K562 (cell line): ENCODE results near the gene MFSD11. TPM values are rescaled to one million over a fixed set of nuclear protein-coding genes. Genes with fewer than 3 reads are reported as not detected.

Source experiments
- BHLHE40 ChIP-seq: IDR thresholded peaks from 2 replicates; pipeline ENCODE4 v1.6.1; 2011; ENCODE audit warnings: low read length, improper control_type of control experiment
- ELF4 ChIP-seq: fragments of 450-650 bp; formaldehyde crosslinking; IDR thresholded peaks from 2 replicates; pipeline ENCODE4 v1.4.0; 2022; ENCODE audit warnings: missing genetic modification characterization
- EZH2 ChIP-seq: IDR thresholded peaks from 2 replicates; pipeline ENCODE4 v1.6.1; 2012; ENCODE audit warnings: low read depth, mild to moderate bottlenecking, inconsistent platforms, low read length, borderline replicate concordance
- FOS ChIP-seq: IDR thresholded peaks from 3 replicates; pipeline ENCODE4 v1.6.1; 2011; ENCODE audit not compliant: insufficient read length; ENCODE audit errors: extremely low read depth
- FOXA1 ChIP-seq: fragments of 450-650 bp; IDR thresholded peaks from 2 replicates; pipeline ENCODE4 v1.6.1; 2016; ENCODE audit warnings: mild to moderate bottlenecking, borderline replicate concordance
- HES1 ChIP-seq: fragments of 450-650 bp; IDR thresholded peaks from 2 replicates; pipeline ENCODE4 v1.6.1; 2016; ENCODE audit warnings: low read depth, mild to moderate bottlenecking, moderate library complexity
- JUND ChIP-seq, 2 experiments: IDR thresholded peaks; 2 replicates in 1 of 2; 3 replicates in 1 of 2; pipeline ENCODE4 v1.6.1; 2011; ENCODE audit warnings: borderline replicate concordance in 2 of 2, low read depth in 2 of 2, low read length in 2 of 2, improper control_type of control experiment in 1 of 2, missing biosample characterization in 1 of 2, missing genetic modification characterization in 1 of 2, missing genetic modification reagents in 1 of 2
- KLF13 ChIP-seq: fragments of 450-650 bp; IDR thresholded peaks from 2 replicates; pipeline ENCODE4 v1.6.1; 2016; ENCODE audit warnings: missing genetic modification characterization, low read depth, mild to moderate bottlenecking, missing compliant biosample characterization, moderate library complexity, borderline replicate concordance
- KLF16 ChIP-seq: IDR thresholded peaks from 2 replicates; pipeline ENCODE4 v1.6.1; 2016; ENCODE audit warnings: antibody characterized with exemption
- MAFK ChIP-seq: IDR thresholded peaks from 2 replicates; pipeline ENCODE4 v1.6.1; 2011; ENCODE audit warnings: low read length, improper control_type of control experiment
- MCM7 ChIP-seq, 2 experiments: fragments of 450-650 bp; IDR thresholded peaks; 2 replicates each; pipeline ENCODE4 v1.6.1; 2016 to 2018
- MNT ChIP-seq, 2 experiments: fragments of 450-650 bp; conservative IDR thresholded peaks; 2 replicates each; pipeline ENCODE4 v1.6.1; 2017; ENCODE audit warnings: mild to moderate bottlenecking in 2 of 2, moderate library complexity in 2 of 2
- MTA2 ChIP-seq: fragments of 450-650 bp; IDR thresholded peaks from 2 replicates; pipeline ENCODE4 v1.6.1; 2016; ENCODE audit warnings: low read depth
- NEUROD1 ChIP-seq: fragments of 150-350 bp; IDR thresholded peaks from 2 replicates; pipeline ENCODE4 v1.6.1; 2014; ENCODE audit warnings: borderline replicate concordance, low read length, low read depth; ENCODE audit not compliant: partially characterized antibody
- NR2C2 ChIP-seq, 2 experiments: fragments of 200-800 bp in 1 of 2; sonication (Bioruptor generic) in 1 of 2; sonication (generic) in 1 of 2; formaldehyde crosslinking in 1 of 2; IDR thresholded peaks; 2 replicates each; pipeline versions ENCODE4 v1.6.1 to v1.8.0; 2016 to 2022; ENCODE audit warnings: mild to moderate bottlenecking in 1 of 2, missing compliant biosample characterization in 1 of 2, missing genetic modification characterization in 1 of 2, missing genetic modification reagents in 1 of 2
- NUFIP1 ChIP-seq: fragments of 450-650 bp; IDR thresholded peaks from 2 replicates; pipeline ENCODE4 v1.6.1; 2018; ENCODE audit not compliant: partially characterized antibody
- SMARCA4 ChIP-seq: fragments of 450-650 bp; IDR thresholded peaks from 2 replicates; pipeline ENCODE4 v1.6.1; 2016
- SOX6 ChIP-seq: fragments of 450-650 bp; IDR thresholded peaks from 2 replicates; pipeline ENCODE4 v1.6.1; 2014; ENCODE audit warnings: mild to moderate bottlenecking
- ZEB2 ChIP-seq: fragments of 450-650 bp; IDR thresholded peaks from 2 replicates; pipeline ENCODE4 v1.6.1; 2016
- ZNF146 ChIP-seq: IDR thresholded peaks from one replicate; pipeline ENCODE4 v1.6.1; 2018; ENCODE audit warnings: missing compliant biosample characterization; ENCODE audit not compliant: unreplicated experiment
- ZNF232 ChIP-seq: sonication (generic); formaldehyde crosslinking; IDR thresholded peaks from 2 replicates; pipeline ENCODE4 v1.8.0; 2022; ENCODE audit warnings: mild to moderate bottlenecking, missing genetic modification reagents
- ZNF354B ChIP-seq: fragments of 250-450 bp; sonication (Bioruptor Pico); IDR thresholded peaks from 2 replicates; pipeline ENCODE4 v1.4.0; 2020
- ZNF384 ChIP-seq: IDR thresholded peaks from 2 replicates; pipeline ENCODE4 v1.6.1; 2012; ENCODE audit warnings: low read depth, low read length, improper control_type of control experiment
- ZNF766 ChIP-seq: fragments of 200-800 bp; sonication (Bioruptor generic); conservative IDR thresholded peaks from 2 replicates; pipeline ENCODE4 v1.6.1; 2016; ENCODE audit warnings: missing genetic modification characterization, missing compliant biosample characterization
- polyA plus RNA-seq, 8 experiments: library from polyadenylated mRNA; depleted of rRNA in 4 of 8; stranded (reverse) in 5 of 8; unstranded in 3 of 8; fragments of >200 nt; fragmentation: Nextera tagmentation in 2 of 8; fragmentation: Illumina TruSeq in 1 of 8; extraction: Ambion mirVana in 2 of 8; extraction: Trizol in 1 of 8; gene quantifications; 2 replicates each; pipeline versions ENCODE4 v1.2.1 to v1.2.3, GENCODE V29; 2011 to 2014; ENCODE audit warnings: inconsistent platforms in 1 of 8, missing spikeins in 1 of 8
- total RNA-seq, 7 experiments: library from RNA; depleted of rRNA in 6 of 7; stranded (reverse); fragments of >200 nt in 6 of 7; fragmentation: Illumina TruSeq in 2 of 7; extraction: Trizol in 2 of 7; gene quantifications; 2 replicates each; pipeline versions ENCODE4 v1.2.1 to v1.2.3, GENCODE V29; 2011 to 2021; ENCODE audit warnings: low replicate concordance in 1 of 7
- TF ChIP-seq, protein P1 (sequence below), 2 experiments: fragments of 200-800 bp in 1 of 2; sonication (Bioruptor generic) in 1 of 2; sonication (generic) in 1 of 2; formaldehyde crosslinking in 1 of 2; IDR thresholded peaks in 1 of 2; conservative IDR thresholded peaks in 1 of 2; 2 replicates each; pipeline versions ENCODE4 v1.5.0 to v1.6.1; 2016 to 2020; ENCODE audit warnings: missing compliant biosample characterization in 1 of 2, missing genetic modification characterization in 1 of 2, missing genetic modification reagents in 1 of 2

MFSD11 gene
- total and polyA plus RNA-seq, 9 of the 15 experiments (the other 6 are each of a cell fraction or from before 2014, with no cell fraction given): 14.4 to 24.5 (median 19.9) TPM

- TF ChIP-seq MNT (conservative IDR thresholded peaks at IDR 0.05) (peak; percentile 52 to 59), FOS (peak; percentile 58), ELF4 (CRISPR knock-in tag) (no peak), SOX6 (peak; percentile 59; the same call in 1 of the 2 replicates), ZEB2 (peak; percentile 16; the same call in 1 of the 2 replicates), EZH2 (no peak), KLF13 (tag) (no peak), MAFK (peak; percentile 19; the same call in 1 of the 2 replicates), SMARCA4 (peak; percentile 89), MCM7 (IDR thresholded peaks at IDR 0.05) (no peak), KLF16 (0 out of 2 replicates have a peak, but pooled peaks have one; percentile 3), MTA2 (0 out of 2 replicates have a peak, but pooled peaks have one; percentile 13), HES1 (no peak), ZNF766 (CRISPR knock-in tag) (0 out of 2 replicates have a peak, but pooled peaks have one; percentile 45), ZNF146 (CRISPR knock-in tag) (no peak), NUFIP1 (peak; percentile 27), NR2C2 (CRISPR knock-in tag; IDR thresholded peaks at IDR 0.05) (no peak), NR2C2 (tag; IDR thresholded peaks at IDR 0.05) (0 out of 2 replicates have a peak, but pooled peaks have one; percentile 18), ZNF354B (CRISPR knock-in tag) (no peak), NEUROD1 (peak; percentile 41), BHLHE40 (peak; percentile 76), JUND (IDR thresholded peaks at IDR 0.05; ENCODE audit: borderline replicate concordance, low read depth, low read length) (peak; percentile 97), JUND (tag; IDR thresholded peaks at IDR 0.05; ENCODE audit: borderline replicate concordance, low read depth, low read length) (peak; percentile 96), FOXA1 (no peak), ZNF384 (peak; percentile 22; the same call in 1 of the 2 replicates), ZNF232 (CRISPR knock-in tag) (no peak)
- TF ChIP-seq, protein P1, sequence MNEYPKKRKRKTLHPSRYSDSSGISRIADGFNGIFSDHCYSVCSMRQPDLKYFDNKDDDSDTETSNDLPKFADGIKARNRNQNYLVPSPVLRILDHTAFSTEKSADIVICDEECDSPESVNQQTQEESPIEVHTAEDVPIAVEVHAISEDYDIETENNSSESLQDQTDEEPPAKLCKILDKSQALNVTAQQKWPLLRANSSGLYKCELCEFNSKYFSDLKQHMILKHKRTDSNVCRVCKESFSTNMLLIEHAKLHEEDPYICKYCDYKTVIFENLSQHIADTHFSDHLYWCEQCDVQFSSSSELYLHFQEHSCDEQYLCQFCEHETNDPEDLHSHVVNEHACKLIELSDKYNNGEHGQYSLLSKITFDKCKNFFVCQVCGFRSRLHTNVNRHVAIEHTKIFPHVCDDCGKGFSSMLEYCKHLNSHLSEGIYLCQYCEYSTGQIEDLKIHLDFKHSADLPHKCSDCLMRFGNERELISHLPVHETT (CRISPR knock-in tag; conservative IDR thresholded peaks at IDR 0.05 in 1 of 2, IDR thresholded peaks at IDR 0.05 in 1 of 2): 0 out of 4 replicates have a peak, but pooled peaks of 1 of the 2 experiments have one; percentile 38
These were observed 53.4 kb downstream of the MFSD11 start (continued) for GRCh38 chr17:76791053-76791980.
